ENCODE measurements around the gene TMEM258. TPM values are rescaled to one million over a fixed set of nuclear protein-coding genes. Genes with fewer than 3 reads are reported as not detected.

TMEM258 gene
- total and polyA plus RNA-seq, 10 of the 15 experiments (the other 5 are each of a cell fraction or from before 2014, with no cell fraction given): 160 to 840 (median 326) TPM

- TF ChIP-seq RBBP5 (conservative IDR thresholded peaks at IDR 0.05) (no peak), BCL11A (IDR thresholded peaks at IDR 0.05; ENCODE audit: low read depth, low read length) (no peak), BRCA1 (IDR thresholded peaks at IDR 0.05; ENCODE audit: low read depth, low read length) (no peak), CBFB (IDR thresholded peaks at IDR 0.05; ENCODE audit: low read depth) (no peak), SMAD1 (IDR thresholded peaks at IDR 0.05; ENCODE audit: low read depth, partially characterized antibody) (no peak), ZNF274 (IDR thresholded peaks at IDR 0.05; ENCODE audit: insufficient read depth, insufficient read length) (no peak), YY1 (IDR thresholded peaks at IDR 0.05; ENCODE audit: low read depth, low read length) (no peak), RUNX3 (IDR thresholded peaks at IDR 0.05; ENCODE audit: low read length) (no peak), TARDBP (IDR thresholded peaks at IDR 0.05; ENCODE audit: borderline replicate concordance) (no peak), MTA3 (IDR thresholded peaks at IDR 0.05; ENCODE audit: borderline replicate concordance, low read length) (no peak), STAT3 (IDR thresholded peaks at IDR 0.05; ENCODE audit: low read depth, low read length) (no peak), TCF12 (IDR thresholded peaks at IDR 0.05; ENCODE audit: low read depth, low read length) (peak; percentile 56; the same call in 1 of the 2 replicates), IKZF1 (conservative IDR thresholded peaks at IDR 0.05) (0 out of 2 replicates have a peak, but pooled peaks have one; percentile 27), GATAD2B (conservative IDR thresholded peaks at IDR 0.05; ENCODE audit: low read depth) (peak; percentile 59; the same call in 1 of the 2 replicates), PML (IDR thresholded peaks at IDR 0.05; ENCODE audit: low read length) (no peak), BACH1 (IDR thresholded peaks at IDR 0.05; ENCODE audit: borderline replicate concordance) (0 out of 2 replicates have a peak, but pooled peaks have one; percentile 18), ZSCAN29 (IDR thresholded peaks at IDR 0.05) (no peak), SRF (IDR thresholded peaks at IDR 0.05; ENCODE audit: low read depth in 2 of 2, low read length in 2 of 2) (no peak), ZBED1 (IDR thresholded peaks at IDR 0.05; ENCODE audit: borderline replicate concordance) (no peak), RB1 (IDR thresholded peaks at IDR 0.05; ENCODE audit: borderline replicate concordance) (peak; percentile 37; the same call in 1 of the 2 replicates), NFYA (IDR thresholded peaks at IDR 0.05; ENCODE audit: borderline replicate concordance, low read depth, low read length) (no peak), ATF7 (IDR thresholded peaks at IDR 0.05; ENCODE audit: low read depth) (no peak), NR2C2 (IDR thresholded peaks at IDR 0.05; ENCODE audit: borderline replicate concordance, control insufficient read depth, insufficient read length, low read depth) (no peak), SREBF1 (IDR thresholded peaks at IDR 0.05; ENCODE audit: low read length) (no peak), SMARCA5 (IDR thresholded peaks at IDR 0.05) (peak; percentile 81), TBL1XR1 (IDR thresholded peaks at IDR 0.05; ENCODE audit: low read depth, low read length) (no peak), SREBF2 (IDR thresholded peaks at IDR 0.05; ENCODE audit: low read length) (no peak), MEF2A (IDR thresholded peaks at IDR 0.05; ENCODE audit: insufficient read depth, low read depth, low read length) (no peak), KDM1A (IDR thresholded peaks at IDR 0.05; ENCODE audit: borderline replicate concordance) (no peak), KAT2A (conservative IDR thresholded peaks at IDR 0.05; ENCODE audit: control insufficient read depth, low read depth, low read length) (no peak), SUZ12 (IDR thresholded peaks at IDR 0.05; ENCODE audit: unreplicated experiment) (no peak)
- TF ChIP-seq, protein P1, sequence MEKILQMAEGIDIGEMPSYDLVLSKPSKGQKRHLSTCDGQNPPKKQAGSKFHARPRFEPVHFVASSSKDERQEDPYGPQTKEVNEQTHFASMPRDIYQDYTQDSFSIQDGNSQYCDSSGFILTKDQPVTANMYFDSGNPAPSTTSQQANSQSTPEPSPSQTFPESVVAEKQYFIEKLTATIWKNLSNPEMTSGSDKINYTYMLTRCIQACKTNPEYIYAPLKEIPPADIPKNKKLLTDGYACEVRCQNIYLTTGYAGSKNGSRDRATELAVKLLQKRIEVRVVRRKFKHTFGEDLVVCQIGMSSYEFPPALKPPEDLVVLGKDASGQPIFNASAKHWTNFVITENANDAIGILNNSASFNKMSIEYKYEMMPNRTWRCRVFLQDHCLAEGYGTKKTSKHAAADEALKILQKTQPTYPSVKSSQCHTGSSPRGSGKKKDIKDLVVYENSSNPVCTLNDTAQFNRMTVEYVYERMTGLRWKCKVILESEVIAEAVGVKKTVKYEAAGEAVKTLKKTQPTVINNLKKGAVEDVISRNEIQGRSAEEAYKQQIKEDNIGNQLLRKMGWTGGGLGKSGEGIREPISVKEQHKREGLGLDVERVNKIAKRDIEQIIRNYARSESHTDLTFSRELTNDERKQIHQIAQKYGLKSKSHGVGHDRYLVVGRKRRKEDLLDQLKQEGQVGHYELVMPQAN (conservative IDR thresholded peaks at IDR 0.05): no peak
- TF ChIP-seq, protein P2, sequence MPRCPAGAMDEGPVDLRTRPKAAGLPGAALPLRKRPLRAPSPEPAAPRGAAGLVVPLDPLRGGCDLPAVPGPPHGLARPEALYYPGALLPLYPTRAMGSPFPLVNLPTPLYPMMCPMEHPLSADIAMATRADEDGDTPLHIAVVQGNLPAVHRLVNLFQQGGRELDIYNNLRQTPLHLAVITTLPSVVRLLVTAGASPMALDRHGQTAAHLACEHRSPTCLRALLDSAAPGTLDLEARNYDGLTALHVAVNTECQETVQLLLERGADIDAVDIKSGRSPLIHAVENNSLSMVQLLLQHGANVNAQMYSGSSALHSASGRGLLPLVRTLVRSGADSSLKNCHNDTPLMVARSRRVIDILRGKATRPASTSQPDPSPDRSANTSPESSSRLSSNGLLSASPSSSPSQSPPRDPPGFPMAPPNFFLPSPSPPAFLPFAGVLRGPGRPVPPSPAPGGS (IDR thresholded peaks at IDR 0.05; ENCODE audit: borderline replicate concordance, insufficient read depth, low read depth, low read length, poor library complexity, severe bottlenecking): no peak
Observed at GRCh38 chr11:61747192-61747966, 45.0 kb downstream of the TMEM258 start (continued).

Data from GM12878 (cell line).